ENCODE data around the gene FLNA. TPM values are rescaled to one million over a fixed set of nuclear protein-coding genes. Genes with fewer than 3 reads are reported as not detected.

Gene FLNA
- total and polyA plus RNA-seq, 10 donors: 259 to 1,447 (median 600) TPM

DNA sequence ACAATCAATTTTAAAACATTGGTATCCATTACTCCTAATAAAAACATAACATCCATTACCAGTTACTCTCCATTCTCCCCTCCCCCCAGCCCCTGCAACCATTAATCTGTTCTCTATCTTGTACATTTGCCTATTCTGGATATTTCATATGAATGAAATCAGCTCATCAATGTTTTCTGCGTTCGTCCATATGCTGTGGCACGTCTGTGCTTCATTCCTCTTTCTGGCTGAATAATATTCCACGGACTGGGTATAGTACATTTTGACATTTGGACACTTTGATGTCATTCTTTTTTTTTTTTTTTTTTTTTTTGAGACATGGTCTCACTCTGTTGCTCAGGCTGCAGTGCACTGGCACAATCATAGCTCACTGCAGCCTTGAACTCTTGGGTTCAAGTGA lies 29.4 kb upstream of the FLNA start:
- 79 to 96% (median 88%) methylated on average over 4 of the region's 4 CpGs for WGBS, 5 donors
- intact Hi-C loops (cut with DNase I; ENCODE audit: low total_unique reads): no loop called here
- H3K36me3 ChIP-seq: peaks cover 0 to 64% (median 19%) of the 10 kb centered on the region in 6 donors
- no peak for DNase-seq
- no peaks in the 10 kb centered on the region for H3K9me3 ChIP-seq
- H3K27ac ChIP-seq: no peak overlapping the region
- peaks cover 0 to 46% (median 25%) of the 10 kb centered on the region in 6 donors for H3K4me1 ChIP-seq
- no peaks in the 10 kb centered on the region for H3K27me3 ChIP-seq (replicated peaks in 1 of 7)
- H3K4me3 ChIP-seq: no peak overlapping the region
- TF ChIP-seq POLR2AphosphoS5 (IDR thresholded peaks at IDR 0.05) (no peak), POLR2A (IDR thresholded peaks at IDR 0.05) (no peak)
- TF ChIP-seq, protein P1, sequence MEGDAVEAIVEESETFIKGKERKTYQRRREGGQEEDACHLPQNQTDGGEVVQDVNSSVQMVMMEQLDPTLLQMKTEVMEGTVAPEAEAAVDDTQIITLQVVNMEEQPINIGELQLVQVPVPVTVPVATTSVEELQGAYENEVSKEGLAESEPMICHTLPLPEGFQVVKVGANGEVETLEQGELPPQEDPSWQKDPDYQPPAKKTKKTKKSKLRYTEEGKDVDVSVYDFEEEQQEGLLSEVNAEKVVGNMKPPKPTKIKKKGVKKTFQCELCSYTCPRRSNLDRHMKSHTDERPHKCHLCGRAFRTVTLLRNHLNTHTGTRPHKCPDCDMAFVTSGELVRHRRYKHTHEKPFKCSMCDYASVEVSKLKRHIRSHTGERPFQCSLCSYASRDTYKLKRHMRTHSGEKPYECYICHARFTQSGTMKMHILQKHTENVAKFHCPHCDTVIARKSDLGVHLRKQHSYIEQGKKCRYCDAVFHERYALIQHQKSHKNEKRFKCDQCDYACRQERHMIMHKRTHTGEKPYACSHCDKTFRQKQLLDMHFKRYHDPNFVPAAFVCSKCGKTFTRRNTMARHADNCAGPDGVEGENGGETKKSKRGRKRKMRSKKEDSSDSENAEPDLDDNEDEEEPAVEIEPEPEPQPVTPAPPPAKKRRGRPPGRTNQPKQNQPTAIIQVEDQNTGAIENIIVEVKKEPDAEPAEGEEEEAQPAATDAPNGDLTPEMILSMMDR (IDR thresholded peaks at IDR 0.05 in 8 of 11, conservative IDR thresholded peaks at IDR 0.05 in 3 of 11): no peak

DNA sequence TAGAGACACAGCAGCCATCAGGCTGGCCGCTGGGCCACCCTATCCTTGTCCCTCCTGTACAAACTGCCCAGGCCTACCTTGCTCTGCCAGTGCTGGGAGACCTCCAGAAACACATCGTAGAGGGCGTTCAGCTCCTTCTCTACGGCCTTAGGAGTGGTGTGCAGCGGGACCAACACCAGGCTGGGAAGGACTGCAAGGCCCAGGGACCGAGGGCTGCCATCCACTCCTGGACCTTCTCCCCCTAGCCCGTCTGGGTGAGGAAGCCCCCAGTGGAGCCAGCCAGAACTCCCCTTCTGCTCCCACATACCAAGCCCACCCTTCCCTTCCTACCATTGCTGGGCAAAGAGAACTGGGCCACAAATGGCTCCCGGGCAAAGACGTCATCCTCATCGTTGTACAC lies 28.8 kb upstream of the FLNA start:
- Histone ChIP-seq H3K27ac (no peak overlapping the region), H3K4me3 (no peak overlapping the region), H3K9me3 (no peaks in the 10 kb centered on the region), H3K4me1 (peaks cover 0 to 40% (median 21%) of the 10 kb centered on the region in 6 donors), H3K27me3 (replicated peaks in 1 of 7) (no peaks in the 10 kb centered on the region), H3K36me3 (peaks cover 0 to 64% (median 19%) of the 10 kb centered on the region in 6 donors)
- no peak for DNase-seq
- TF ChIP-seq POLR2A (IDR thresholded peaks at IDR 0.05) (no peak), POLR2AphosphoS5 (IDR thresholded peaks at IDR 0.05) (no peak)
- TF ChIP-seq, protein P1 (IDR thresholded peaks at IDR 0.05 in 8 of 11, conservative IDR thresholded peaks at IDR 0.05 in 3 of 11): no peak
- WGBS, 5 donors: 85 to 100% (median 89%) methylated on average over 1 to 10 of the region's 10 CpGs
- intact Hi-C loops (cut with DNase I; ENCODE audit: low total_unique reads): no loop called here

DNA sequence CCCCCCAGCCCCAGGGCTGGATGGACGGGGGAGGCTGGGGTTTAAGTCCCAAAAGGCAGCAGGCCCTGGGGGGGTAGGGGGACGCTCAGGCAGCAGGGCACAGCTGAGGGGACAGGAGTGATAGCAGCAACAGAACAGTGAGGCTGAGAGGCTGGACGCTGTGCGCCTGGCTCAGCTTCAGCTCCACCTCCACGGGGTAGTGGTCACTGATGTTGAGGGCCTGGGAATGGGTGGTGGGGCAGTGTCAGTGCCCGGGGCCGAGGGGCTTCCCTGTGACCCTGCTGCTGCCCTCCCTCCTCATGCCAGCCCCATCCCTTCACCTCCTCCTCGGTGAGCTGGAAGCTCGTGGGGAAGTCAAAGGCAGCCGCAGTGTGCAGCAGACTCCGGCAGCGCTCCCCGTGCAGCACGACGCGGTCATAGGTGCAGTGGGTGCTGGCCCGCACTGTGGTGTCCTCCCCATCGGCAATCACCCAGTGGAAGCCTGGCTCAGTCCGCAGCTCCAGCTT lies 28.2 kb upstream of the FLNA start:
- TF ChIP-seq POLR2A (IDR thresholded peaks at IDR 0.05): no peak
- TF ChIP-seq, protein P1 (IDR thresholded peaks at IDR 0.05 in 8 of 11, conservative IDR thresholded peaks at IDR 0.05 in 3 of 11): no peak
- peak in 1 of 3 donors; percentile 57 for TF ChIP-seq POLR2AphosphoS5 (IDR thresholded peaks at IDR 0.05)
- Histone ChIP-seq H3K36me3 (peaks cover 0 to 64% (median 19%) of the 10 kb centered on the region in 6 donors), H3K27ac (no peak overlapping the region), H3K9me3 (no peaks in the 10 kb centered on the region), H3K27me3 (replicated peaks in 1 of 7) (no peaks in the 10 kb centered on the region), H3K4me3 (no peak overlapping the region), H3K4me1 (peaks cover 0 to 35% (median 17%) of the 10 kb centered on the region in 6 donors)
- WGBS, 5 donors: 79 to 91% (median 84%) methylated on average over 4 to 19 of the region's 19 CpGs
- intact Hi-C loops (cut with DNase I; ENCODE audit: low total_unique reads): no loop called here
- no peak for DNase-seq

DNA sequence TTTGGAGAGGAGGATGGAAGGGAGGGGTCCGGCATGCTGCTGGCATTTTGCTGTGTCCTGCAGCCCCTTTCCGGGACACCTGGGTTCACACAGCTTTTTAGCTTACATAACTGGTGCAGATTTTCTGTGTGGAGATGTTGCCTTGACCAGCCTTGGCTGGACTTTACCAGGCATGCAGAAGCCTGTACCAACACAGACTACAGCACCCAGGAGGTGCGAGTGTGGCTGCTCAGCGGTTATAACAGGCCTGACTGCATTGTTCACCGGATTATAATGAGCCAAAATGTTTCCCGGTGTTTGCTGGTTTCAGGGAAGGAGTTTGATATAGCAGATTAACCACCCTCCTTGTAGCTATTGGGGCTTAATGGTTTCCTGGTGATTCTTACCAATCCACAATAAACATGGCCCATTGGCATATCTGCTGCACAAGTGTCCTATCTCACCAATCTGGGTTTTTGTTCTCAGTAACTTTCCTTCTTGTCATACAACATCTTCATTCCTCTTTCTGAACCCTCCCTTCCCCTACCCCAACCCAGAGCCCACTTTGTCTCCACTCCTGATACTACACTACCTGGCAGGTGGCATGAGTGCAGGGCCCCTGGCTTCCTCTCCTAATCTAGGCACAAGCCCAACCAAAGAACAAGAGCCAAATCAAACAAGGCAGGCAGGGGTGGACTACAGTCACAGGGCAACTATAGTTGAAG lies 27.6 kb upstream of the FLNA start:
- intact Hi-C loops (cut with DNase I; ENCODE audit: low total_unique reads): no loop called here
- 69 to 84% (median 75%) methylated on average over 6 of the region's 6 CpGs for WGBS, 5 donors
- DNase-seq: no peak
- Histone ChIP-seq H3K4me1 (peaks cover 0 to 38% (median 18%) of the 10 kb centered on the region in 6 donors), H3K9me3 (no peaks in the 10 kb centered on the region), H3K36me3 (peaks cover 0 to 64% (median 19%) of the 10 kb centered on the region in 6 donors), H3K4me3 (no peak overlapping the region), H3K27ac (peak overlapping the region in 1 of 8 donors; percentile 27), H3K27me3 (replicated peaks in 1 of 7) (no peaks in the 10 kb centered on the region)
- TF ChIP-seq, protein P1 (IDR thresholded peaks at IDR 0.05 in 8 of 11, conservative IDR thresholded peaks at IDR 0.05 in 3 of 11): no peak
- no peak for TF ChIP-seq POLR2AphosphoS5 (IDR thresholded peaks at IDR 0.05)
- TF ChIP-seq POLR2A (IDR thresholded peaks at IDR 0.05): no peak
